PC-3 (cell line): ENCODE results near the gene CCNE1.
A peak's percentile ranks its signal among the peaks of the same experiment; 100 is the strongest.

Experiments used
- CTCF ChIP-seq: fragments of 300-600 bp; sonication (generic); conservative IDR thresholded peaks from 2 replicates; pipeline ENCODE4 v1.5.1; 2017; ENCODE audit warnings: antibody characterized with exemption, low read depth, mild to moderate bottlenecking, low read length
- EZH2 ChIP-seq: fragments of 300-600 bp; sonication (generic); IDR thresholded peaks from one replicate; pipeline ENCODE4 v1.6.1; 2017; ENCODE audit warnings: antibody characterized with exemption, mild to moderate bottlenecking, low read length; ENCODE audit not compliant: unreplicated experiment
- EZH2phosphoT487 ChIP-seq: fragments of 300-600 bp; sonication (generic); IDR thresholded peaks from 2 replicates; pipeline ENCODE4 v1.6.1; 2018; ENCODE audit warnings: mild to moderate bottlenecking, antibody characterized with exemption, low read length, borderline replicate concordance

- TF ChIP-seq CTCF = peak; percentile 25; the same call in 1 of the 2 replicates
- TF ChIP-seq EZH2 = no peak
- TF ChIP-seq EZH2phosphoT487 = no peak
Measured at GRCh38 chr19:29834991-29835846, 23.4 kb downstream of the CCNE1 start.
